NCI-H1930 (cell line): ENCODE results near the gene ZCCHC14.
"Not testable (repeated sequence)": the region's sequence is repeated elsewhere in the genome, so short reads cannot be mapped to it uniquely, and the experiment has no call there.

ENCODE experiments used
- DNase-seq, 2 experiments: peaks; one replicate each; lab custom pipeline; 2025; lab: John Stamatoyannopoulos, UW

Gene ZCCHC14

DNA sequence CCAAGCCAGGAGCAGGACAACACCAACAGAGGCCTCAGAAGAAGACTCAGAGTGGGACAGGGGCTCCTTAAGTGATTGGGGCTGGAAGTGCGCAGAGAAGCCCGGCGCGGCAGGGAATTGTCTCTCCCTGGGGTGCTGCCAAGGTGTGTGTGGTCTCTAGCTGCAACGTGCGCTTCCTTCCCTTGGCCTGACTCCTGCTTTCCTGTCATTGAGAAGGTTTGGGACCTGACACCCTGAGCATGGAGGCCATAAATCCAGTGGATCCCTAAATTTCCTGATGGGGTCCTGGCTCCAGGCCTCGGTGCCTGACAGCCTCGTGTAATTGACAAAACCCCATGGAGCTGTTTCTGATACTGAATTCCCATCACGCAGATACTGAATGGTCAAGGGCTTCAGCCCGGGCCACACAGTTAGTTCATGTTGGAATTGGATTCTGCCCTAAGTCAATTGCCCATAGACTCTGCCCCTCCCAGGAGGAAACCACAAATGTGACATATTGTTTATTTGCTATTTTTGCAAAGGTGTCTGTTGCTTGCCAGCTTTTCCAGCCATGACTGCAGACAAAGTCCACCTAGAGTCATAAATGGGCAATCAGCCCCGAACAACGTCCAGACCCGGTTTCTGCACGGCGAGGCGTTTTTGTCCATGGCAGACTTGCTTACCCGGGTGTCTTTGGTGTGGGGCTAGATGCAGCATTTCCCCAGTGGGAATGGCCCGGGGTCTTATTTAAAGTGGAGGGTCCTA lies 4.4 kb upstream of the ZCCHC14 start:
- not testable (repeated sequence) for DNase-seq

GRCh38 chr16:87496447-87496801 lies 3.6 kb upstream of the ZCCHC14 start:
- no peak for DNase-seq

- no peak for DNase-seq
These were observed 3.0 kb upstream of the ZCCHC14 start for GRCh38 chr16:87495578-87496446.

- DNase-seq = no peak
These were observed 920 bp upstream of the ZCCHC14 start for GRCh38 chr16:87493608-87494280.

- no peak for DNase-seq
These were observed 563 bp downstream of the ZCCHC14 start for GRCh38 chr16:87492291-87492630.

GRCh38 chr16:87491522-87492290 lies 1.1 kb downstream of the ZCCHC14 start:
- no peak for DNase-seq

DNA sequence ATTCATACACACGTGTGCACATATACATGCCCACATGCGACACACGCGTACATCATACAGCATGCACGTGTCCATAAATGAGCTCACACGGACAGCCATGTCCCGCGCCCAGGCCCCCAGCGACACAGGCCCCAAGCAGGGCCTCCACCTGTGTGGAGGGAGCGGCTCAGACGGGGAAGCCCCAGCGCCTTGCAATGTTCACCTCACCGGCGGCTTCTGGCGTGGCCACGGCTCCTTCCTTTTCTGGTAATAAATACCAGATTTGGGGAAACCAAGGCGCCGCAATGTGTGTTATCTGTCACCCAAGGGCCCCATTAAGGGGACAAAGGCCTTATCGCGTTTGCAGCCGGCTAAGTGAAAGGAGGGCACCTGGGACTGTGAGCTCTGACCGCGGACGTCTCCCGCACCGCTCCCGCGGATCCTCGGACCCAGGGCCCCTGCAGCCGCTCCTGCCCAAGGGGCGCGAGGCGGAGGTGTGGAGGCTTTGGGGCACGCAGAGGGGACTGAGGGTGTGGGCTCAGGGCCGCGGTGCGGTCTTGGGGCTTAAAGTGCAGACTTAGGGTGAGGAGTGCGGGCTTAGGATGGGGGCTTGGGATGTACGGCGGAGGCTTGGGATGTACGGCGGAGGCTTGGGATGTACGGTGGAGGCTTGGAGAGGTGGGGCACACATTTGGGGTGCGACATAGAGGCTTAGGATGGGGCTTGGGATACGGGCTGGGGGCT lies 1.9 kb downstream of the ZCCHC14 start:
- not testable (repeated sequence) for DNase-seq

DNA sequence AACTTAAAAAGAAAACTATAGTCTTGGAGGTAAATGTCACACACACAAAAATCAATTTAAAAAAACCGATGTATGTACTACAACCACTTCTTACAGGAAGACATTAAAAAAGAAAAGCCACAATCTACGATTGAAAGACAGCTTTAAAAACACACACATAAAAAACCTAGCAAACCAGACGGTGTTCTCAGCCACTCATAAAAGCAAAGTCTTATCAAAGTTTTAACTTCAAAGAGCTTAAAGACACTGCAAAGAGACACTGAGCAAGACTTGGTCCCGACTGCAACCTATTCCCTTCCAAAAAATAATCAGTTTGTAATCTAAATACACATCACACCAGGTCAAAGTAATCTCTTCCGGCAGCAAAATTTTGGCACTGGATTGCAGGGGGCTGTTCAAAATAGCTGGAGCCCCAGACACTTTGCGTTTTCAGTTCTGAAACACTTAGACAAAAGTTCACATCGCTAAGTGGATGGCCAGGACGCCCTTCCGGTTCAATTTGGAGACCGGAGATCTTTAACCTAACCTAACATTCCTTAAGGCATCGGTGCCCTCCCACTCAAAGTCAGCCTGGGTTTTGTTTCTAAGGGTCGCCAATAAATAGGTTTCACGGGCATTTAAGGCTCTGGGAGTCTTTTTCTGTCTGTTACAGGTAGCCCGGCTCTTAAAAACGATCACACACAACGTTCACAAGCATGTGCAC lies 2.6 kb downstream of the ZCCHC14 start:
- no peak for DNase-seq

DNA sequence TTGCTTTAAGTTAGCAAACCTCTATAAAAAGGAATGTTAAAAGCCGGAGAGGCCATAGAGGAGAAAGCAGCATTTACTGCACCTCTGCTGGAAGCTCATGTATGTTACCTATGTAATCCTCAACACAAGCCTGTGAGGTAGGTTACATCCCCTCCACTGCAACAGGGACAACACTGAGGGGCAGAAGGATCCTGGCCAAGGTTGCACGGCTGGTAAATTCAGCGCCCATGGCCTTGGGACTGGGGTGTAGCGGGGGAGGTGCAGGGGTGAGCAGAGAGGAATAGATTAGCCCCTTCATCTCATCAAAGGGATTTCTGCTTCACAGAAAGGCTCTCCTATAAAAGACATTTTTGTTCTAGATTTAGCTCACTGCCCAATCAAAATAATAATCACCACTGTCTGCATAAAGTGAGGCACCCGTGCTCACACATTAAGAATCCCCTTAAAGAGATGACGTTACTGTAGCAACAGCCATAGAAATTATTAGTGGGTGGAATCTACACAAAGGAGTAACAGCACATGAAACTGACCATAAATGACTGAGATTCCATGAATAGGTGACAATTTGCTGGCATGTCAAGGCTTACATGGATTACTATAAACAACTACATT lies 3.3 kb downstream of the ZCCHC14 start:
- DNase-seq = no peak

- DNase-seq = not testable (repeated sequence)
These were observed 3.9 kb downstream of the ZCCHC14 start for GRCh38 chr16:87488960-87489359.

- no peak for DNase-seq
These were observed 5.4 kb downstream of the ZCCHC14 start for GRCh38 chr16:87487361-87487924.

GRCh38 chr16:87486713-87487247 lies 6.0 kb downstream of the ZCCHC14 start:
- no peak for DNase-seq

DNA sequence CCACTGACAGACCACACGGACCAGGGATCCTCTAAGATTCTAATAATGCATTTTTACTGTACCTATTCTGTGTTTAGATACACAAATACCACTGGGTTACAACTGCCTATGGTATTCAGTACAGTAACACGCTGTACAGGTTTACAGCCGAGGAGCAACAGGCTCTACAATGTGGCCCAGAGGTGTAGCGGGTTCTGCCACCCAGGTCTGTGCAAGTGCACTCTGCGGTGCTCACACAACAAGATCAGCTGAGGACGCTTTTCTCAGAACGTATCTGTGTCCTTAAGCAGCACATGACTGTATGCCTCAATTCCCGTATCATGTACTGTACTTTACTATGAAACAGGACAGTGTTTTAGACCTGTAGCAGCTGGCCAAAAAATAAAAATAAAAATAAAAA lies 6.5 kb downstream of the ZCCHC14 start:
- no peak for DNase-seq

GRCh38 chr16:87485792-87486191 lies 7.0 kb downstream of the ZCCHC14 start:
- DNase-seq = not testable (repeated sequence)

GRCh38 chr16:87484487-87485331 lies 8.1 kb downstream of the ZCCHC14 start:
- no peak for DNase-seq

DNA sequence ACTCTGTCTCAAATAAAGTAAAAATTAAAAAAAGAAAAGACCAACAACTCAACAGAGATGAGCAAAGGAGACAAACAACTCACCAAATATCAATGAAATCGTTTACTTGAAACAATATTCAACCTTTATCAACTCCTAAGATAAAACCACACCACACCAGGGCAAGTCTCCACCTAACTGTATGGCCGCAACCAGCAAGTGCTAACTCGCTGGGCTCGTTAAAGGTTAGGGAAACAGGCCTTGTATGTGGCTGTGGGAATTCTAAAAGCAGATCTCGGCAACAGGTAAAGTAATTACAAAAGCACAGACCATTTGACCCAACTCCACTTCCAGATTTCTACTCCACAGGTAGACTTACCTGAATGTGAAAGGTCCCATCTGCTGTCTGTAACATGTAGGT lies 9.3 kb downstream of the ZCCHC14 start:
- no peak for DNase-seq

DNA sequence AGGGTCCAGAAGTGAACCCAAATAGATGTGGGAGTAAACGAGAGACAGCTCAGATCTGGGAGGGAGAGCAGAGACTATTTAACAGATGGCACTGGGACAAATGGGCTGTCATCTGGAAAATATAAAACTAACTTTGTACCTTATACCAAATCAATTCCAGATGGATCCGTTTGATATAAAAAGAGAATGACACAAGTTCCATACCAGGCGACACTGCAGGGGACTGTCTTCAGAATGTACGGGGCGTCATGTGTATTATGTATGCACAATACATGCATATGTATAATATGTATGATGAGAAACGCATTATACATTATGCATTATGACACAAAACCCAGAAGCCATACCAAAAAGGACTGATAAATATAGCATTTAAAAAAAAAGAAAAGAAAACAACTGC lies 10.2 kb downstream of the ZCCHC14 start:
- not testable (repeated sequence) for DNase-seq

DNA sequence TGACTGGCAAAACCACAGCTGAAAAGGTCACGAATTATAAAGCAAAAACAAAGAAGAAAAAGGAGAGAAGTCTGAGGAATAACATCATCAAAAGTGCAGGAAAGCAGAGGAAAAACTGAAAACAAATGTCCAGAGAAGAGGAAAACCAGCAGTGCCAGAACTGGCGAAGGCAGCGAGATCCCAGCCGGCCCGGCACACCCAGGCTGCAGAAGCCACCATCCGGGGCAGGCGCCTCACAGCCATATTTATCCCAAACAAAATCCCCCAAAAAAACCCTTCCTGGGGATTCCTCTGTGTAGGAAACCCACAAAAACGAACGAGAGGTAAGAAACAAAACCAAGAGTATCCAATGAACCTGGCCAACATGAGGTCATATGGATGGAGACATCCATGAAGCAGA lies 10.6 kb downstream of the ZCCHC14 start:
- no peak for DNase-seq

- not testable (repeated sequence) for DNase-seq
These were observed 11.1 kb downstream of the ZCCHC14 start for GRCh38 chr16:87481711-87482110.
